ENCODE results near the gene MYO3B. TPM values are rescaled to one million over a fixed set of nuclear protein-coding genes. Genes with fewer than 3 reads are reported as not detected.

MYO3B gene
- total and polyA plus RNA-seq, 2 donors, result 0.64 to 0.71 TPM

DNA sequence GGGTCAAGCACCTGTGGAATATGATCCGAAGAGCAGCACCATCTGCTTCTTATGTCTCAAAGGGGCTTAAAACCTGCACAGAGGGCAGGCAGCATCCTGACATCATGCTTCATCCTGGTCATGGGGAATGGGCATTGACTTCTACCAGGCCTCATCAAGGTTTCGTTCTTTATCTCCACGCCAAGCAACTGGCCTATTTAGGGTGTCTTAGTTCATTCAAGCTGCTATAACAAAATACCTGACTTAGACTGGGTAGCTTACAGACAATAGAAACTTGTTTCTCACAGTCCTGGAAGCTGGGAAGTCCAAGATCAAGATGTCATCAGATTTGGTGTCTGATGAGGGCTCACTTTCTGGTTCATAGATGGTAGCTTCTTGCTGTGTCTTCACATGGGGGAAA lies 69.4 kb downstream of the MYO3B start:
- Histone ChIP-seq H3K4me3 (ENCODE audit: low read length in 2 of 2) (no peak overlapping the region), H3K36me3 (ENCODE audit: control insufficient read depth in 2 of 2, insufficient read depth in 2 of 2, low read length in 1 of 2) (no peaks in the 10 kb centered on the region), H3K4me1 (ENCODE audit: control insufficient read depth in 2 of 2, insufficient read depth in 2 of 2, low read length in 2 of 2) (no peaks in the 10 kb centered on the region), H3K9me3 (ENCODE audit: control insufficient read depth in 2 of 2, insufficient read depth in 1 of 2, low read length in 1 of 2) (no peaks in the 10 kb centered on the region), H3K27me3 (ENCODE audit: control insufficient read depth in 2 of 2, insufficient read depth in 1 of 2, low read length in 1 of 2) (no peaks in the 10 kb centered on the region), H3K27ac (ENCODE audit: low read depth in 1 of 2, low read length in 1 of 2) (no peak overlapping the region)
- no peak for DNase-seq (ENCODE audit: low read depth in 6 of 9, low spot score in 9 of 9)
- WGBS, result 97% methylated on average over 3 of the region's 3 CpGs

DNA sequence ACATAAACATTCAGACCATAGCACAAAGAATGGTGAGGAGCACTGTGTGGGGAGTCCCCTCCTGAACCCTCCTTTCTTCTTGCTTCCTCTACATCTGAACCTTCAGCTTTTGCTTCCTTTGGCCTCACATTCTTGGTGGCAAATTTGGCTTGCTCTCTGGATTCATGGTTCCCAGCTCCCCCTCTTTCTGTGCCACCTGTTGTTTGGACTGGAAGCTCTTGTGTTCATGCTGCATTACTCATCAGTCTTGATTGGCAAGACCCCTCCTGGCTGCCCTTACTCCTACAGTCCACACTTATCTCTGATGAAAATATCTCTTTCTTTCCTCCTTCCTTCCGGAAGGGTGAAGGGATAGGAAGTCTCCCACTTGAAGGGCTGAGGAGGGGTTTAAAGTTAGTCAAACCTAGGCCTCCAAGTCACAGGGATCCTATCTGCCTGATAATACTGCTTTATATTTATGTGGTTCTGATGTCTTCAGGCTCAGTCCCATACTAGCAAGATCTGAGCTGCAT lies 70.0 kb downstream of the MYO3B start:
- Histone ChIP-seq H3K9me3 (ENCODE audit: control insufficient read depth in 2 of 2, insufficient read depth in 1 of 2, low read length in 1 of 2) (no peaks in the 10 kb centered on the region), H3K4me3 (ENCODE audit: low read length in 2 of 2) (no peak overlapping the region), H3K4me1 (ENCODE audit: control insufficient read depth in 2 of 2, insufficient read depth in 2 of 2, low read length in 2 of 2) (no peaks in the 10 kb centered on the region), H3K27me3 (ENCODE audit: control insufficient read depth in 2 of 2, insufficient read depth in 1 of 2, low read length in 1 of 2) (no peaks in the 10 kb centered on the region), H3K27ac (ENCODE audit: low read depth in 1 of 2, low read length in 1 of 2) (no peak overlapping the region), H3K36me3 (ENCODE audit: control insufficient read depth in 2 of 2, insufficient read depth in 2 of 2, low read length in 1 of 2) (no peaks in the 10 kb centered on the region)
- WGBS, result 97% methylated on average over 1 of the region's 1 CpG
- DNase-seq (ENCODE audit: low read depth in 6 of 9, low spot score in 9 of 9), result no peak

DNA sequence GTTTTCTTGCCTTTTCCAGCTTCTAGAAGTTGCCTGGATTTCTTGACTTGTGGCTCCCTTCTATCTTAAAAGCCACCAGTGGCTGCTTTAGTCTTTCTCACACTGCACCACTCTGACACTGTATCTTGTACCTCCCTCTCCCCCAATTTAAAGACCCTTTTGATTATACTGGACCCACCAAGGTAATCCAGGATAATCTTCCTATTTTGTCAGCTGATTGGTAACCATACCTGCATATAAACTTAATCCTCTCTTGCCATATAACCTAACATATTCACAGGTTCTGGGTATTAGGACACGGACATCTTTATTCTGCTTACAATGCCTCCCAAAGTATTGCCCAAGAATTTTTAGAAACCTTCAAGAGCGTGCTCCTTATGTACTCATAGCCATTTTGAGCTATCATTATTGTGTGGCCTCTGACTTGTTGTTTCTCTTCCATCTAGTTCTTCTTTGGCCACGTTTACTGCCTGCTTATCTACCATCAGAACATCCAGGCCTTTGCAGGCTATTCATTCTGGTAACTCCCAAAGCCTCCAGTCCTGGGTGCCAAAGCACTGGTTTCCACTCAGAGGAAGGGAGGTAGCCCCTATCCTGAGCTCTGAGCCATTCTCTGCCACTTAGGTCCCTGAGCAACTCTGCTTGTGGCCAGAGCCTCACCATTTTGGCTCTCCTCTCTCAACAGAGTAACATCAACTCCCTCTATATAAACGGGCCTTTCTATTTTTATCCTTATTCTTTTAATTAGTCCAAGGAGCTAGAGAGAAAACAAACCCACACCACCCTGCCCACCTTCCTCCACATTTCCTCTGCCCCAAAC lies 70.8 kb downstream of the MYO3B start:
- no peak for DNase-seq (ENCODE audit: low read depth in 6 of 9, low spot score in 9 of 9)
- Histone ChIP-seq H3K4me1 (ENCODE audit: control insufficient read depth in 2 of 2, insufficient read depth in 2 of 2, low read length in 2 of 2) (no peaks in the 10 kb centered on the region), H3K9me3 (ENCODE audit: control insufficient read depth in 2 of 2, insufficient read depth in 1 of 2, low read length in 1 of 2) (no peaks in the 10 kb centered on the region), H3K27ac (ENCODE audit: low read depth in 1 of 2, low read length in 1 of 2) (no peak overlapping the region), H3K27me3 (ENCODE audit: control insufficient read depth in 2 of 2, insufficient read depth in 1 of 2, low read length in 1 of 2) (no peaks in the 10 kb centered on the region), H3K36me3 (ENCODE audit: control insufficient read depth in 2 of 2, insufficient read depth in 2 of 2, low read length in 1 of 2) (no peaks in the 10 kb centered on the region), H3K4me3 (ENCODE audit: low read length in 2 of 2) (no peak overlapping the region)
- WGBS, result 74% methylated on average over 4 of the region's 4 CpGs

DNA sequence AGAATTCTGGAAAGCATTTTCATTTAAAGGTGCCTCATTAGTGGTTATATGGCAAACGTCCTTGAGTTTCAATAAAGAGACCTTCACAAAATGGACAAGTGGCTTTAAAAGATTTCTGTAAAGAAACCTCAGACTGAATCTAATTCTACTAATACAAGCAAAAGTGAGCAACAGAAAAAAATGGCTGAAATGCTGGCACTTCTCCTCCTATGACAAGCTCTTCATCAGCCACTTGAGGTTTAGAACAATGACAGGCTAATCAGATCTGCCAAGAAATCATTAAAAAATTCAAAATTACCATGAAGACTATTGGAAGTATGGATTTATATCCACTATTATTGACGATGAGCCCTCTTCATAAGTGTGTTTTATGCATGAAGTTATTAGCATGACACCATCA lies 71.8 kb downstream of the MYO3B start:
- Histone ChIP-seq H3K36me3 (ENCODE audit: control insufficient read depth in 2 of 2, insufficient read depth in 2 of 2, low read length in 1 of 2) (no peaks in the 10 kb centered on the region), H3K4me3 (ENCODE audit: low read length in 2 of 2) (no peak overlapping the region), H3K4me1 (ENCODE audit: control insufficient read depth in 2 of 2, insufficient read depth in 2 of 2, low read length in 2 of 2) (no peaks in the 10 kb centered on the region), H3K27ac (ENCODE audit: low read depth in 1 of 2, low read length in 1 of 2) (no peak overlapping the region), H3K9me3 (ENCODE audit: control insufficient read depth in 2 of 2, insufficient read depth in 1 of 2, low read length in 1 of 2) (no peaks in the 10 kb centered on the region), H3K27me3 (ENCODE audit: control insufficient read depth in 2 of 2, insufficient read depth in 1 of 2, low read length in 1 of 2) (no peaks in the 10 kb centered on the region)
- WGBS, result 91% methylated on average over 2 of the region's 2 CpGs
- no peak for DNase-seq (ENCODE audit: low read depth in 6 of 9, low spot score in 9 of 9)

DNA sequence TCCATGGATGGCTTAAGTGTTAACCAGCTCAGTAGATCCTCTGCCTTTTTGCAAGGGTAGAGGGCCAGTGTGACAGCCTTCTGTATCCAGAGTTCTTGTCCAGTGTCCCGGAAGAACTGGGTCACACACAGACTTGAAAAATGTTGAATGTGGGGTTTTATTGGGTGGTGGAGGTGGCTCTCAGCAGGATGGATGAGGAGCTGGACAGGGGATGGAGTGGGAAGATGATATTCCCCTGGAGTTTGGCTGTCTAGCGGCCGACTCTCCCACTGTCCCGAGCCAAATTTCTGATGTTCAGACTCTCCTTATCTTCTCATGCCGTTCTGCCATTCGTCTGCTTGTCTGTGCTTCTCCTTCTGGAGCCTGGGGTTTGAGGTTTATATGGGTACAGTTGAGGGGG lies 72.6 kb downstream of the MYO3B start:
- Histone ChIP-seq H3K4me1 (ENCODE audit: control insufficient read depth in 2 of 2, insufficient read depth in 2 of 2, low read length in 2 of 2) (no peaks in the 10 kb centered on the region), H3K9me3 (ENCODE audit: control insufficient read depth in 2 of 2, insufficient read depth in 1 of 2, low read length in 1 of 2) (no peaks in the 10 kb centered on the region), H3K27ac (ENCODE audit: low read depth in 1 of 2, low read length in 1 of 2) (no peak overlapping the region), H3K4me3 (ENCODE audit: low read length in 2 of 2) (no peak overlapping the region), H3K27me3 (ENCODE audit: control insufficient read depth in 2 of 2, insufficient read depth in 1 of 2, low read length in 1 of 2) (no peaks in the 10 kb centered on the region), H3K36me3 (ENCODE audit: control insufficient read depth in 2 of 2, insufficient read depth in 2 of 2, low read length in 1 of 2) (no peaks in the 10 kb centered on the region)
- no peak for DNase-seq (ENCODE audit: low read depth in 6 of 9, low spot score in 9 of 9)
- WGBS, result 96% methylated on average over 6 of the region's 6 CpGs

DNA sequence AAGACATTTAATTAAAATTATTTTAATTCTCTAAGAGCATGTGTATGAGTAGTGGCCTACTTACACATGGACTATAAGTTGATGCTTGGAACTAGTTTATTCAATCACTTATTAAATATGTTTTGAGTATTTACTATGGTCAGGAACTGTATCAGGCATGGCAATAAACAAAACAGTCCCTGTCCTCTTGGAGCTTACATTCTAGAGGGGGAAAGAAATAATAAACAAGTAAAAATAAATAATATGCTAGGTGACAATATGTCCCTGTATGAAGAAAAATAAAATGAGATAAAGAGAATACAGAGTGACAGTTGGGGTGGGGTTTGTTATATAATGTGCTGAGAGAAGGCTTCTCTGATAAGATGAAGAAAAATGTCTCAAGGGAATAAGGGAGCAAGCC lies 74.5 kb downstream of the MYO3B start:
- H3K9me3 ChIP-seq (ENCODE audit: control insufficient read depth in 2 of 2, insufficient read depth in 1 of 2, low read length in 1 of 2), result no peaks in the 10 kb centered on the region
- H3K27ac ChIP-seq (ENCODE audit: low read depth in 1 of 2, low read length in 1 of 2), result no peak overlapping the region
- no peak for DNase-seq (ENCODE audit: low read depth in 6 of 9, low spot score in 9 of 9)
- no peaks in the 10 kb centered on the region for H3K36me3 ChIP-seq (ENCODE audit: control insufficient read depth in 2 of 2, insufficient read depth in 2 of 2, low read length in 1 of 2)
- no peaks in the 10 kb centered on the region for H3K4me1 ChIP-seq (ENCODE audit: control insufficient read depth in 2 of 2, insufficient read depth in 2 of 2, low read length in 2 of 2)
- no peak overlapping the region for H3K4me3 ChIP-seq (ENCODE audit: low read length in 2 of 2)
- no peaks in the 10 kb centered on the region for H3K27me3 ChIP-seq (ENCODE audit: control insufficient read depth in 2 of 2, insufficient read depth in 1 of 2, low read length in 1 of 2)

DNA sequence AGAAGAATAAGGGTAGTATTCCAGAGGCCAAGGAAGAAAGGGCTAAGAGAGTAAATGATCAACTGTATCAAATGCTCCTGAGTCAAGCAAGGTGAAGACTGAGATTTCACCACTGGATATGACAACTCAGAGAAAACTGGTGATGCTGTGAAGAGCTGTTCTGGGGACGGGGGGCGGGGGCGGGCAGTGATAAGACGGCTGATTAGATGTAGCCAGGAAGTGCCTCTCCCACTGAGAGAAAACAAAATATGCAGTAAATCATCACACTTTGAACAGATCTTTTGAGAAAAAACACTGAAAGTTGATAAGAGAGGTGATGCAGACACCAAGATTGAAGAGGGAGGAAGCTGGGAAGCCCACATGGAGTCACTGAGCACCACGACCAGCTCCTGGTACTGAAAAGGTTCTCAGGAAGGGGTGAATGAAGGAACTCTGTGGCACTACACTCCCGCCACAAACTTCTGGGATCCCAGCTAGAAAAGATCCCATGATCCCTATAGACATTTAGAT lies 75.8 kb downstream of the MYO3B start:
- Histone ChIP-seq H3K27ac (ENCODE audit: low read depth in 1 of 2, low read length in 1 of 2) (no peak overlapping the region), H3K4me1 (ENCODE audit: control insufficient read depth in 2 of 2, insufficient read depth in 2 of 2, low read length in 2 of 2) (no peaks in the 10 kb centered on the region), H3K4me3 (ENCODE audit: low read length in 2 of 2) (no peak overlapping the region), H3K9me3 (ENCODE audit: control insufficient read depth in 2 of 2, insufficient read depth in 1 of 2, low read length in 1 of 2) (no peaks in the 10 kb centered on the region), H3K27me3 (ENCODE audit: control insufficient read depth in 2 of 2, insufficient read depth in 1 of 2, low read length in 1 of 2) (no peaks in the 10 kb centered on the region), H3K36me3 (ENCODE audit: control insufficient read depth in 2 of 2, insufficient read depth in 2 of 2, low read length in 1 of 2) (no peaks in the 10 kb centered on the region)
- DNase-seq (ENCODE audit: low read depth in 6 of 9, low spot score in 9 of 9), result no peak
- 85% methylated on average over 6 of the region's 6 CpGs for WGBS

DNA sequence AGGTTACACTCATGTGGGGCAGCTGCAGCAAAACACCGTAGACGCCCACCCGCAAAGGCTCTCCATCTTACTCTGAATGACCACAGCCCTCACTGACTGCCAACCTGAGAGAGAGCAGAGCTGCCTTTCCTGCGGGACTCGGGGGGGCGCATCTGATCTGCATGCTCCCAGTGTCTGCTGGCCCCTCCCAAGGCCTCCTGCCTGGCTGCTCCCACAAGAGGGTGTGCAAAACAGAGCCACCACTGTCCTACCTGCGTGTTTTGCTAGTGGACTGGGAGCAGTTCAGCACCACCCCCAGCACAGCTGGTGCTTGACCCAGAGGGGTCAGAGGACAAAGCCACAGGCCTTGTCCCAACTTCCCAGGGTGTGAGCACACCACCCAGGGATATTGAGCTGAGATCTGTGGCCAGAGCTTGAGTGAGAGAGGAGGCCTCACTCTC lies 76.4 kb downstream of the MYO3B start:
- Histone ChIP-seq H3K27ac (ENCODE audit: low read depth in 1 of 2, low read length in 1 of 2) (no peak overlapping the region), H3K27me3 (ENCODE audit: control insufficient read depth in 2 of 2, insufficient read depth in 1 of 2, low read length in 1 of 2) (no peaks in the 10 kb centered on the region), H3K9me3 (ENCODE audit: control insufficient read depth in 2 of 2, insufficient read depth in 1 of 2, low read length in 1 of 2) (no peaks in the 10 kb centered on the region), H3K4me1 (ENCODE audit: control insufficient read depth in 2 of 2, insufficient read depth in 2 of 2, low read length in 2 of 2) (no peaks in the 10 kb centered on the region), H3K36me3 (ENCODE audit: control insufficient read depth in 2 of 2, insufficient read depth in 2 of 2, low read length in 1 of 2) (no peaks in the 10 kb centered on the region), H3K4me3 (ENCODE audit: low read length in 2 of 2) (no peak overlapping the region)
- WGBS, result 96% methylated on average over 7 of the region's 7 CpGs
- DNase-seq (ENCODE audit: low read depth in 6 of 9, low spot score in 9 of 9), result no peak

DNA sequence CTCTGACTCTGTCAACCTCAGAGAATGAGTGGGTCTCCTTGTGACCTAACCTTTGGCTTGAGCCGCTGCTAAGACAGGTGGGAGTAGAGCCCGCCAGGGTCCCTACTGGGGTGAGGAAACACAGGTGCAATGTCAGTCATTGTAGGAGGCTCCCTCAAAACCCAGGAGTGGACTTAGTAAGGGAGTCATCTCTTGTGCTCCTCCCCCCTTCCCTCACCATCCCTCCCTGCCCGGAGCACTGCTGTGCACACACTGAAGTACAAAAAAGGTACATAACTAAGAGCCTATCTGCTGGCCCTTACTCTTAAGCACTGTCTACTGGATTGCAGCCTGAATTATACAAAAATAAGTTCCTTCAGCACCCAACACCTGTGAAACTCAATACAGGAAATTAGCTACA lies 77.2 kb downstream of the MYO3B start:
- Histone ChIP-seq H3K9me3 (ENCODE audit: control insufficient read depth in 2 of 2, insufficient read depth in 1 of 2, low read length in 1 of 2) (no peaks in the 10 kb centered on the region), H3K36me3 (ENCODE audit: control insufficient read depth in 2 of 2, insufficient read depth in 2 of 2, low read length in 1 of 2) (no peaks in the 10 kb centered on the region), H3K4me1 (ENCODE audit: control insufficient read depth in 2 of 2, insufficient read depth in 2 of 2, low read length in 2 of 2) (no peaks in the 10 kb centered on the region), H3K4me3 (ENCODE audit: low read length in 2 of 2) (no peak overlapping the region), H3K27me3 (ENCODE audit: control insufficient read depth in 2 of 2, insufficient read depth in 1 of 2, low read length in 1 of 2) (no peaks in the 10 kb centered on the region), H3K27ac (ENCODE audit: low read depth in 1 of 2, low read length in 1 of 2) (no peak overlapping the region)
- DNase-seq (ENCODE audit: low read depth in 6 of 9, low spot score in 9 of 9), result no peak
- WGBS, result 95% methylated on average over 3 of the region's 3 CpGs
